22Rv1 (cell line): Measurements from ENCODE around the gene PCSK6.

Source experiments
- H3K27ac ChIP-seq: fragments of 450-650 bp; 2 replicates; pipeline ENCODE4 v1.5.1; 2017
- CTCF ChIP-seq: fragments of 450-650 bp; IDR thresholded peaks from 2 replicates; pipeline ENCODE4 v1.5.1; 2017; ENCODE audit warnings: mild to moderate bottlenecking
- ZFX ChIP-seq: fragments of 450-650 bp; IDR thresholded peaks from 2 replicates; pipeline ENCODE4 v1.6.1; 2017; ENCODE audit warnings: antibody characterized with exemption, borderline replicate concordance

PCSK6 gene

GRCh38 chr15:101494251-101494796, 4.8 kb upstream of the PCSK6 start:
- no peak overlapping the region for H3K27ac ChIP-seq
- TF ChIP-seq ZFX: no peak
- TF ChIP-seq CTCF: no peak

- no peak for TF ChIP-seq ZFX
- no peak for TF ChIP-seq CTCF
Observed at GRCh38 chr15:101492766-101493692, 3.5 kb upstream of the PCSK6 start.

GRCh38 chr15:101491734-101492640, 2.5 kb upstream of the PCSK6 start:
- no peak overlapping the region for H3K27ac ChIP-seq
- no peak for TF ChIP-seq ZFX
- TF ChIP-seq CTCF: no peak

More at GRCh38 chr15:101492766-101493692, 3.5 kb upstream of the PCSK6 start:
- no peak overlapping the region for H3K27ac ChIP-seq

DNA sequence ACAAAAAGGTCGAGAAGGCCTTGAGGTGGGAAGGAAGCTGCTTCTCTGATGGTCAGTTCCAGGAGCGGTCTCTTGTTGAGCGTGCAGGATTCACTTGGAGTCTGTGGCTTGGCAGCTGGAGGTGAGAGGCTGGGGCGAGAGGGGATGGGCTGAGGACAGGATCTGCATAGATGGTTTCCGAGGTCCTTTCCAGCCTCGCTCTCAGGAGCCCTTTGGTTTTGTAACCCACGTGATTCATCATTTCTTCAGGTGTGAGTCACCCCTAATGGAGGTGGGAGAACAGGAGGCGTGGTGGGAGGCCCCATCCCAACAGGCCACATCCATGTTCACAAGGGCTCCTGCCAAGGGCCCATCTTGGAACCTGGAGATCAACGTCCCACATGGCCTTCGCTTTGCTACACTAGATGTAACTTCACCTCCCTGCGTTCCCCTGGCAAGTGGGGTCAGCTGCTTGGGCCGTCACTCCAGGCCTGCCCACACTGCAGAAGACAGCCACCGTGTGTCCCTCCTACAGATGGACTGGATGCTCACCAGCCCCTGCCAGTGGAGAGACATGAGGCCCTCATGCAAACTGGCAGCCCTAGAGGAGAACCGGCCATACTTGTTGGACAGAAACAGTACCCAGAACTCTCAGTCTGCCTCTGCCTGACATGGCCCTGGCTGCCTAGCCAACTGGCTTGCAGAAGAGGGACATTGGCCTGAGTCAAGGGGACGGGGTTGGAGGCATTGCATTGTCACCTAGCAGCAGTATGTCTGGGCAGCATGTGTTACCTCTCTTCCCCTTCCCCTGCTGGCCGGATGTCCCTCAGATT, 1.6 kb upstream of the PCSK6 start:
- H3K27ac ChIP-seq: no peak overlapping the region
- TF ChIP-seq ZFX: no peak
- no peak for TF ChIP-seq CTCF

DNA sequence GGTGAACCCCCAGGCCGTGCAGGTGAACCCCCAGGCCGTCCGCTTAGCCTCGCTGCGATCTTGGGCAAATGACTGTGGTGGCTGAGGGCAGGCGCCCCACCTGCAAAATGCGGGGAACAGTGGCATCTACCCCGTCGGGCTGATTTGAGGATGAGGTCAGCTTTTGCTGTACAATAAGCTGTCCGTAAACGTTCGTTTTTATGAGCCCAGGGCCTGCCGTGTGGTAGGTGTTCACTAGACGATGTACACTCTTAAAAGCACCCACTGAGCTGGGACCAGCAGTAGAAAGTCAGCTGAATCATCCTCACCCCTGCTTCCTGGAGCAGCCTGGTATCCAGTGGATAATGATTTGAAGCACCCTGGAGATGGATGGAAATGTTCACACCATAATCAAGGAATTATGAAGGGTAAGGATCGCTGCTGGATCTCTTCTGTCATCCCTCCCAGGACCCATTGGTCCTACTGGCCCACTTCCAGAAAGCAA, 943 bp upstream of the PCSK6 start:
- TF ChIP-seq CTCF (no peak), ZFX (no peak)

DNA sequence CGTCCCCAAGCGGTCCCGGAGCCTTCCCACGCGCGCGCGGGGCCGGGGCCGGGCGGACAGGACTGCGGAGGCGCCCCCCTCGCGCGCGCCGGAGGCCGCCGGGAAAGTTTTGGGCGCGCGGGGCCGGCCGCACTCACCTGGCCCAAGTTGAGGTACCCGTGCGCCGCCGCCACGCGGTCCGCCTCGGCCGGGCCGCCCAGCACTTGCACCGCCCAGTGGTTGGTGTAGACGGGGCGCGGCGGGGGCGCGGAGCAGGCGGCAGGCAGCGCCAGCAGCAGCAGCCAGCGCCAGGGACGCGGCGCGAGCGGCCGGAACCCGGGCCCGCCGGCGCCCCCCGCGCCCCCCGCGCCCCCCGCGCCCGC, 289 bp downstream of the PCSK6 start:
- H3K27ac ChIP-seq: no peak overlapping the region
- no peak for TF ChIP-seq ZFX
- TF ChIP-seq CTCF: 0 out of 2 replicates have a peak, but pooled peaks have one; percentile 11

More for the DNA sequence above, 943 bp upstream of the PCSK6 start:
- no peak overlapping the region for H3K27ac ChIP-seq
